Upper lobe of left lung (tissue), 4 donors: ENCODE measurements around the gene IFNGR1.

Source experiments
- CTCF ChIP-seq, 6 experiments: fragments of 450-650 bp in 4 of 6; fragments of 200-600 bp in 2 of 6; sonication (generic) in 2 of 6; IDR thresholded peaks; one replicate each; pipeline ENCODE4 v1.5.1; 2016 to 2019; ENCODE audit warnings: antibody characterized with exemption in 6 of 6
- POLR2A ChIP-seq, 4 donors: fragments of 450-650 bp; IDR thresholded peaks; one replicate each; pipeline ENCODE4 v1.5.1; 2016 to 2017; ENCODE audit warnings: antibody characterized with exemption in 4 of 4, mild to moderate bottlenecking in 2 of 4

GRCh38 chr6:137213331-137213740 lies 5.8 kb downstream of the IFNGR1 start:
- TF ChIP-seq POLR2A (IDR thresholded peaks at IDR 0.05) (no peak), CTCF (IDR thresholded peaks at IDR 0.05) (no peak)
